HAP-1 (cell line): ENCODE results near the gene ARPIN.
"Not testable (repeated sequence)": the region's sequence is repeated elsewhere in the genome, so short reads cannot be mapped to it uniquely, and the experiment has no call there.

ENCODE experiments used
- DNase-seq, 2 experiments: peaks; one replicate each; pipeline ENCODE4 v3.0.0-alpha.2; 2016 to 2020; ENCODE audit warnings: low spot score in 2 of 2
- H3K27me3 ChIP-seq: fragments of 250-450 bp; sonication (Bioruptor Pico); 2 replicates; pipeline ENCODE4 v1.5.1; 2020; ENCODE audit warnings: low read depth, mild to moderate bottlenecking, moderate library complexity
- H3K36me3 ChIP-seq: fragments of 250-450 bp; sonication (Bioruptor Pico); replicated peaks from 2 replicates; pipeline ENCODE4 v1.5.1; 2020; ENCODE audit warnings: mild to moderate bottlenecking
- H3K4me1 ChIP-seq: fragments of 250-450 bp; sonication (Bioruptor Pico); 2 replicates; pipeline ENCODE4 v1.5.1; 2020; ENCODE audit warnings: mild to moderate bottlenecking
- H3K4me3 ChIP-seq: fragments of 250-450 bp; sonication (Bioruptor Pico); 2 replicates; pipeline ENCODE4 v1.5.1; 2020; ENCODE audit warnings: mild to moderate bottlenecking, moderate library complexity
- H3K9me3 ChIP-seq: fragments of 250-450 bp; sonication (Bioruptor Pico); 2 replicates; pipeline ENCODE4 v1.5.1; 2020; ENCODE audit warnings: mild to moderate bottlenecking, moderate library complexity
- in situ Hi-C: fragments of 300-500 bp; cut with MboI; formaldehyde crosslinking; loops from 3 replicates; pipeline ENCODE4 v1.14.3; 2020; ENCODE audit warnings: low sequenced_read_pairs, inconsistent platforms, mixed read lengths

Gene ARPIN

GRCh38 chr15:89858661-89859458 is 53.9 kb downstream of the ARPIN start:
- Histone ChIP-seq H3K27me3 (no peaks in the 10 kb centered on the region), H3K4me1 (peaks cover 6% of the 10 kb centered on the region; the same call in 1 of the 2 replicates), H3K36me3 (peaks cover 5% of the 10 kb centered on the region), H3K9me3 (no peaks in the 10 kb centered on the region), H3K4me3 (no peak overlapping the region)
- peak in 1 of 2 experiments; percentile 36 for DNase-seq
- in situ Hi-C loops, result no loop called here

- DNase-seq, result no peak
- peaks cover 6% of the 10 kb centered on the region; the same call in 1 of the 2 replicates for H3K4me1 ChIP-seq
- no peaks in the 10 kb centered on the region for H3K27me3 ChIP-seq
- in situ Hi-C loops, result no loop called here
- peaks cover 5% of the 10 kb centered on the region for H3K36me3 ChIP-seq
- H3K9me3 ChIP-seq, result no peaks in the 10 kb centered on the region
- H3K4me3 ChIP-seq, result no peak overlapping the region
Observed at GRCh38 chr15:89857673-89858072, 55.1 kb downstream of the ARPIN start.

- Histone ChIP-seq H3K4me3 (no peak overlapping the region), H3K9me3 (no peaks in the 10 kb centered on the region), H3K27me3 (no peaks in the 10 kb centered on the region), H3K36me3 (peaks cover 10% of the 10 kb centered on the region), H3K4me1 (peaks cover 6% of the 10 kb centered on the region; the same call in 1 of the 2 replicates)
- DNase-seq, result no peak
- in situ Hi-C loops, result no loop called here
Observed at GRCh38 chr15:89855948-89856347, 56.8 kb downstream of the ARPIN start.

- H3K4me1 ChIP-seq, H3K27me3 ChIP-seq, in situ Hi-C loops, H3K36me3 ChIP-seq, H3K9me3 ChIP-seq, H3K4me3 ChIP-seq, DNase-seq: not testable (repeated sequence)
Observed at GRCh38 chr15:89854863-89855262, 57.9 kb downstream of the ARPIN start.

- H3K27me3 ChIP-seq, result no peaks in the 10 kb centered on the region
- H3K36me3 ChIP-seq, result peaks cover 10% of the 10 kb centered on the region
- no peak for DNase-seq
- H3K9me3 ChIP-seq, result no peaks in the 10 kb centered on the region
- H3K4me3 ChIP-seq, result no peak overlapping the region
- in situ Hi-C loops, result no loop called here
- no peaks in the 10 kb centered on the region for H3K4me1 ChIP-seq
Observed at GRCh38 chr15:89852342-89852995, 60.3 kb downstream of the ARPIN start.

- no peak overlapping the region for H3K4me3 ChIP-seq
- H3K27me3 ChIP-seq, result no peaks in the 10 kb centered on the region
- no peaks in the 10 kb centered on the region for H3K9me3 ChIP-seq
- DNase-seq, result no peak
- H3K36me3 ChIP-seq, result peaks cover 10% of the 10 kb centered on the region
- no peaks in the 10 kb centered on the region for H3K4me1 ChIP-seq
- in situ Hi-C loops, result no loop called here
Observed at GRCh38 chr15:89851673-89852341, 60.9 kb downstream of the ARPIN start.

- DNase-seq, result no peak
- in situ Hi-C loops, result no loop called here
- no peak overlapping the region for H3K4me3 ChIP-seq
- no peaks in the 10 kb centered on the region for H3K4me1 ChIP-seq
- peaks cover 13% of the 10 kb centered on the region for H3K36me3 ChIP-seq
- H3K9me3 ChIP-seq, result no peaks in the 10 kb centered on the region
- no peaks in the 10 kb centered on the region for H3K27me3 ChIP-seq
Observed at GRCh38 chr15:89848970-89849292, 63.8 kb downstream of the ARPIN start.

- no peaks in the 10 kb centered on the region for H3K9me3 ChIP-seq
- no peaks in the 10 kb centered on the region for H3K4me1 ChIP-seq
- no peak for DNase-seq
- H3K27me3 ChIP-seq, result no peaks in the 10 kb centered on the region
- in situ Hi-C loops, result no loop called here
- no peak overlapping the region for H3K4me3 ChIP-seq
- H3K36me3 ChIP-seq, result peaks cover 10% of the 10 kb centered on the region
Observed at GRCh38 chr15:89847101-89847500, 65.7 kb downstream of the ARPIN start.

GRCh38 chr15:89845305-89845893 is 67.4 kb downstream of the ARPIN start:
- in situ Hi-C loops, result no loop called here
- H3K27me3 ChIP-seq, result no peaks in the 10 kb centered on the region
- H3K9me3 ChIP-seq, result no peaks in the 10 kb centered on the region; the same call in 1 of the 2 replicates
- no peak overlapping the region for H3K4me3 ChIP-seq
- H3K4me1 ChIP-seq, result no peaks in the 10 kb centered on the region
- peaks cover 10% of the 10 kb centered on the region; the same call in 1 of the 2 replicates for H3K36me3 ChIP-seq
- no peak for DNase-seq
